HCT116 (cell line): ENCODE results near the gene RAB42.

Experiments
- CEBPB ChIP-seq: IDR thresholded peaks from 2 replicates; pipeline ENCODE4 v1.6.1; 2012; ENCODE audit warnings: low read depth
- CTCF ChIP-seq, 3 experiments: fragments of 200-600 bp in 1 of 3; sonication (generic) in 1 of 3; IDR thresholded peaks in 2 of 3; conservative IDR thresholded peaks in 1 of 3; 2 replicates each; pipeline ENCODE4 v1.5.1; 2012 to 2017; ENCODE audit warnings: low read depth in 2 of 3, low read length in 2 of 3, antibody characterized with exemption in 1 of 3, borderline replicate concordance in 1 of 3, control low read depth in 1 of 3, mild to moderate bottlenecking in 1 of 3, mixed read lengths in 1 of 3, mixed run types in 1 of 3, moderate library complexity in 1 of 3; ENCODE audit not compliant: insufficient read depth in 1 of 3
- ELF1 ChIP-seq: IDR thresholded peaks from 2 replicates; pipeline ENCODE4 v1.6.1; 2012; ENCODE audit warnings: low read depth, borderline replicate concordance
- EZH2 ChIP-seq: fragments of 200-600 bp; sonication (generic); IDR thresholded peaks from 2 replicates; pipeline ENCODE4 v1.6.1; 2017; ENCODE audit warnings: antibody characterized with exemption, mixed run types
- EZH2phosphoT487 ChIP-seq: fragments of 200-600 bp; IDR thresholded peaks from 2 replicates; pipeline ENCODE4 v1.6.1; 2018; ENCODE audit warnings: antibody characterized with exemption, borderline replicate concordance
- POLR2A ChIP-seq: IDR thresholded peaks from 2 replicates; pipeline ENCODE4 v1.7.0; 2011; ENCODE audit warnings: borderline replicate concordance; ENCODE audit not compliant: insufficient read depth, insufficient read length; ENCODE audit errors: extremely low read depth
- RAD21 ChIP-seq: IDR thresholded peaks from 2 replicates; pipeline ENCODE4 v1.6.1; 2012; ENCODE audit warnings: low read depth, mild to moderate bottlenecking
- SP1 ChIP-seq: IDR thresholded peaks from 2 replicates; pipeline ENCODE4 v1.6.1; 2012; ENCODE audit warnings: low read depth
- ZFX ChIP-seq: fragments of 450-650 bp; IDR thresholded peaks from 2 replicates; pipeline ENCODE4 v1.6.1; 2017

- TF ChIP-seq CTCF (IDR thresholded peaks at IDR 0.05 in 2 of 3, conservative IDR thresholded peaks at IDR 0.05 in 1 of 3; ENCODE audit: borderline replicate concordance in 1 of 3, insufficient read depth in 1 of 3, low read depth in 2 of 3, low read length in 2 of 3) (no peak), EZH2 (no peak), EZH2phosphoT487 (no peak), POLR2A (no peak), ZFX (no peak), RAD21 (no peak), SP1 (no peak), ELF1 (no peak), CEBPB (no peak)
Observed at GRCh38 chr1:28642056-28642846, 50.2 kb downstream of the RAB42 start.
